ENCODE data around the gene SLC34A1.

- no peak for TF ChIP-seq CTCF (IDR thresholded peaks at IDR 0.05; ENCODE audit: low read length)
- no peak for TF ChIP-seq EZH2 (IDR thresholded peaks at IDR 0.05; ENCODE audit: borderline replicate concordance, low read length)
Observed at GRCh38 chr5:177429248-177430040, 45.2 kb downstream of the SLC34A1 start.

Data from OCI-LY1 (cell line).